IgD-negative memory B cell (primary cell): ENCODE measurements around the gene PRRT1. TPM values are rescaled to one million over a fixed set of nuclear protein-coding genes. Genes with fewer than 3 reads are reported as not detected.

Experiments used
- H3K27ac Mint-ChIP-seq, 3 donors: one replicate each; pipeline ENCODE4 v1.8.0; 2020 to 2022; ENCODE audit warnings: mild to moderate bottlenecking in 3 of 3, mixed read lengths in 3 of 3, moderate library complexity in 1 of 3
- H3K27me3 Mint-ChIP-seq: one replicate; pipeline ENCODE4 v1.8.0; 2021; ENCODE audit warnings: mixed read lengths
- H3K36me3 Mint-ChIP-seq: one replicate; pipeline ENCODE4 v1.8.0; 2020; ENCODE audit warnings: mild to moderate bottlenecking, mixed read lengths
- H3K4me1 Mint-ChIP-seq, 3 donors: one replicate each; pipeline ENCODE4 v1.8.0; 2020 to 2022; ENCODE audit warnings: mixed read lengths in 3 of 3, mild to moderate bottlenecking in 1 of 3
- H3K4me3 Mint-ChIP-seq, 4 donors: one replicate each; pipeline ENCODE4 v1.8.0; 2020 to 2022; ENCODE audit warnings: mild to moderate bottlenecking in 4 of 4, mixed read lengths in 4 of 4, moderate library complexity in 3 of 4
- H3K9me3 Mint-ChIP-seq, 3 donors: one replicate each; pipeline ENCODE4 v1.8.0; 2020 to 2021; ENCODE audit warnings: mixed read lengths in 3 of 3, mild to moderate bottlenecking in 1 of 3
- polyA plus RNA-seq: library from polyadenylated mRNA; unstranded; fragments of 300-500 nt; fragmentation: Illumina TruSeq; gene quantifications from one replicate; pipeline ENCODE4 v1.2.3, GENCODE V29; 2021

The PRRT1 gene
- polyA plus RNA-seq, 1 donor from 2014 or later, result not detected

- Mint-ChIP-seq H3K4me3 (no peak overlapping the region), H3K27me3 (peaks cover 9% of the 10 kb centered on the region), H3K4me1 (peaks cover 3 to 13% (median 12%) of the 10 kb centered on the region in 3 donors), H3K9me3 (peaks cover 0 to 2% (median 0%) of the 10 kb centered on the region in 3 donors), H3K36me3 (no peaks in the 10 kb centered on the region), H3K27ac (no peak overlapping the region)
These were observed 18.0 kb downstream of the PRRT1 start for GRCh38 chr6:32133786-32134185.

GRCh38 chr6:32132110-32132509, 19.6 kb downstream of the PRRT1 start:
- peaks cover 3% of the 10 kb centered on the region for H3K36me3 Mint-ChIP-seq
- peak overlapping the region in 1 of 4 donors; percentile 18 for H3K4me3 Mint-ChIP-seq
- H3K9me3 Mint-ChIP-seq, result peaks cover 0 to 2% (median 0%) of the 10 kb centered on the region in 3 donors
- H3K27me3 Mint-ChIP-seq, result peaks cover 9% of the 10 kb centered on the region
- peaks cover 11 to 23% (median 20%) of the 10 kb centered on the region in 3 donors for H3K4me1 Mint-ChIP-seq
- no peak overlapping the region for H3K27ac Mint-ChIP-seq

GRCh38 chr6:32131439-32131948, 20.2 kb downstream of the PRRT1 start:
- Mint-ChIP-seq H3K27me3 (peaks cover 9% of the 10 kb centered on the region), H3K27ac (peak overlapping the region in 1 of 3 donors; percentile 27), H3K9me3 (peaks cover 0 to 2% (median 0%) of the 10 kb centered on the region in 3 donors), H3K4me3 (peak overlapping the region; percentile 39 to 56 (median 50)), H3K36me3 (peaks cover 6% of the 10 kb centered on the region), H3K4me1 (peaks cover 15 to 28% (median 24%) of the 10 kb centered on the region in 3 donors)

- Mint-ChIP-seq H3K9me3 (peaks cover 0 to 2% (median 0%) of the 10 kb centered on the region in 3 donors), H3K36me3 (peaks cover 6% of the 10 kb centered on the region), H3K27ac (peak overlapping the region; percentile 77 to 95 (median 91)), H3K27me3 (peaks cover 5% of the 10 kb centered on the region), H3K4me1 (peaks cover 18 to 33% (median 24%) of the 10 kb centered on the region in 3 donors), H3K4me3 (peak overlapping the region; percentile 86 to 98 (median 94))
These were observed 22.2 kb downstream of the PRRT1 start for GRCh38 chr6:32129297-32130088.

- Mint-ChIP-seq H3K4me3 (peak overlapping the region; percentile 93 to 100 (median 100)), H3K27ac (peak overlapping the region; percentile 89 to 98 (median 92)), H3K4me1 (peaks cover 20 to 37% (median 24%) of the 10 kb centered on the region in 3 donors), H3K36me3 (peaks cover 6% of the 10 kb centered on the region), H3K27me3 (peaks cover 4% of the 10 kb centered on the region), H3K9me3 (peaks cover 0 to 2% (median 0%) of the 10 kb centered on the region in 3 donors)
These were observed 22.9 kb downstream of the PRRT1 start for GRCh38 chr6:32128751-32129296.

DNA sequence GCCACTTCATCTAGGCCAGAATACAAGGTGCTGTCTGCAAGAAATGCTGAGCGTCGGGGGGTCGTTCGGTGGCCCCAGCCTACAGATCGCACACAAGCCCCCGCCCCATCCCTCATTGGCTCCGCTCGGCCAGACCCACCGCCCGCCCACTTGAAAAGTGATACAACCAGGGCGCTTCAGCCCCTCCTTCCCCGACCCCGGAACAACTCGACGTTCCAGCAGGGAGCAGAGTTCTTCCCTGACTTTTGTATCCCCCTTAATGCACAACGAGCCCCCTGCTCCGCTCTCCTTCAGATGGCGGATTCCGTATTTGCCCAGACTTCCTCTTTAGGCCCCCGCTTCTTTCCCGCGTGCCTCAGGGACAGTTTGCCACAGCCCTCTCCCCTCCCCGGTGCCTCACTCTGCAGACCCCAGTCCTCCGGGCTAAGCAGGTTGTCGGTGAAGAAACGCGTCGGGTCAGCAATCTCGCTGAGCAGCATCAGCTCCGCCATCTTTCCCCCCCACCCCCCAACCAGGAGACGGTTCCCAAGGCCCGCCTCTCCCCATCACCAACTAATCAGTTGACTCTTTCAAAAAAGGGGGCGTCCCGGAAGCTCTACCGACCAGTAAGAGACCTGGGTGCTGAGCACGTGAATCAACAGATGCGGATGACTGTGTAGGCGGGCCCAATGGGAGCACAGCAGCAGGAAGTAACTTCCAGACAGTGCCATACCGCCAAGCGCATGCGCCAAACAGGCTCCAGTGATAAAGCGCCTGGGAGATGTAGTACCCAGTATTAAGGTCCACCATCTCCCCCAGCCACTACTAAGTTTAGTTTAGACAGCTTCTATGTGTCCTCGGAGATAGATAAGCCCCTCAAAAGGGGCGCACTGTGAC, 23.8 kb downstream of the PRRT1 start, which contains the start of gene ATF6B:
ATF6B (minus strand) TSS at position 530 of the 876 bp plus-strand sequence; CDS start at position 491, 39 bp downstream.
- Mint-ChIP-seq H3K9me3 (peaks cover 0 to 2% (median 0%) of the 10 kb centered on the region in 3 donors), H3K27ac (peak within 1 kb of the TSS; percentile 89 to 98 (median 92)), H3K27me3 (peaks cover 3% of the 10 kb centered on the region), H3K4me1 (peaks cover 20 to 39% (median 24%) of the 10 kb centered on the region in 3 donors), H3K4me3 (peak within 1 kb of the TSS; percentile 93 to 100 (median 100)), H3K36me3 (peaks cover 6% of the 10 kb centered on the region)

DNA sequence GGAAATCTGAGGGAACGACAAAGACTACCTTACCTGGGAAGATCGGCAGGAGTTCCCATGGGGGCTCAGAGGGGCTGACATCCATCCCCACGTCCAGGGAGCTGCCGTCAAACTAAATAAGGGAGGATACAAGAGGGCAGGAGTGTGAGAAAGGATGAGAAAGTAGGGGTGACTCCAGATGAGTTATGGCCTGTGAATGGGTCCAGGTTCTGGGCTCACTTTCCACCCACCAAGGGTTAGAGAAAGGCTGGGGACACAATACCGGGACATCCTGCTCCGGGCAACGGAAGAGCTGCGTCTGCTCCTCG, 24.4 kb downstream of the PRRT1 start:
- Mint-ChIP-seq H3K27ac (peak overlapping the region; percentile 89 to 98 (median 92)), H3K4me3 (peak overlapping the region; percentile 93 to 100 (median 100)), H3K27me3 (peaks cover 2% of the 10 kb centered on the region), H3K9me3 (peaks cover 0 to 2% (median 0%) of the 10 kb centered on the region in 3 donors), H3K36me3 (peaks cover 6% of the 10 kb centered on the region), H3K4me1 (peaks cover 20 to 39% (median 24%) of the 10 kb centered on the region in 3 donors)

GRCh38 chr6:32126880-32127279, 24.9 kb downstream of the PRRT1 start:
- peak overlapping the region; percentile 76 to 100 (median 96) for H3K4me3 Mint-ChIP-seq
- H3K4me1 Mint-ChIP-seq, result peaks cover 20 to 39% (median 24%) of the 10 kb centered on the region in 3 donors
- peaks cover 6% of the 10 kb centered on the region for H3K36me3 Mint-ChIP-seq
- H3K27me3 Mint-ChIP-seq, result no peaks in the 10 kb centered on the region
- H3K27ac Mint-ChIP-seq, result peak overlapping the region; percentile 39 to 98 (median 89)
- peaks cover 0 to 2% (median 0%) of the 10 kb centered on the region in 3 donors for H3K9me3 Mint-ChIP-seq

DNA sequence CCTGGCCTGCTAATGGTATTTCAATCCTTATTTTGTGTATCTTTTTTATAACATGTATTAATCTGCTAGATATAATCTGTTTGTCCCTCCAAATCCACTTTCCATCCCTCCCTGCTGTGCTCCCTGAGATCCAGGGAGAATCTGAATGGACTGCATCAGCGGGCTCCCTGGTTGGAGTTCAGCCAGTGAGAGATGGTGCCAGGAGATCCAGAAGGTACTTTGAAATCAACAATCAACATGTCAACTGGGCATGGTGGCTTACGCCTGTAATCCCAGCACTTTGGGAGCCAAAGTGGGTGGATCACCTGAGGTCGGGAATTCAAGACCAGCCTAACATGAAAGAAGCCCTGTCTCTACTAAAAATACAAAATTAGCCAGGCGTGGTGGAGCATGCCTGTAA, 28.1 kb downstream of the PRRT1 start:
- Mint-ChIP-seq H3K36me3 (peaks cover 7% of the 10 kb centered on the region), H3K9me3 (no peaks in the 10 kb centered on the region), H3K27me3 (no peaks in the 10 kb centered on the region), H3K4me1 (peaks cover 16 to 30% (median 21%) of the 10 kb centered on the region in 3 donors), H3K4me3 (no peak overlapping the region), H3K27ac (peak overlapping the region in 1 of 3 donors; percentile 39)

- peak overlapping the region in 1 of 4 donors; percentile 61 for H3K4me3 Mint-ChIP-seq
- H3K9me3 Mint-ChIP-seq, result no peaks in the 10 kb centered on the region
- peaks cover 4% of the 10 kb centered on the region for H3K36me3 Mint-ChIP-seq
- peak overlapping the region in 1 of 3 donors; percentile 20 for H3K27ac Mint-ChIP-seq
- H3K4me1 Mint-ChIP-seq, result peaks cover 5 to 14% (median 6%) of the 10 kb centered on the region in 3 donors
- no peaks in the 10 kb centered on the region for H3K27me3 Mint-ChIP-seq
These were observed 31.1 kb downstream of the PRRT1 start for GRCh38 chr6:32120573-32121059.

DNA sequence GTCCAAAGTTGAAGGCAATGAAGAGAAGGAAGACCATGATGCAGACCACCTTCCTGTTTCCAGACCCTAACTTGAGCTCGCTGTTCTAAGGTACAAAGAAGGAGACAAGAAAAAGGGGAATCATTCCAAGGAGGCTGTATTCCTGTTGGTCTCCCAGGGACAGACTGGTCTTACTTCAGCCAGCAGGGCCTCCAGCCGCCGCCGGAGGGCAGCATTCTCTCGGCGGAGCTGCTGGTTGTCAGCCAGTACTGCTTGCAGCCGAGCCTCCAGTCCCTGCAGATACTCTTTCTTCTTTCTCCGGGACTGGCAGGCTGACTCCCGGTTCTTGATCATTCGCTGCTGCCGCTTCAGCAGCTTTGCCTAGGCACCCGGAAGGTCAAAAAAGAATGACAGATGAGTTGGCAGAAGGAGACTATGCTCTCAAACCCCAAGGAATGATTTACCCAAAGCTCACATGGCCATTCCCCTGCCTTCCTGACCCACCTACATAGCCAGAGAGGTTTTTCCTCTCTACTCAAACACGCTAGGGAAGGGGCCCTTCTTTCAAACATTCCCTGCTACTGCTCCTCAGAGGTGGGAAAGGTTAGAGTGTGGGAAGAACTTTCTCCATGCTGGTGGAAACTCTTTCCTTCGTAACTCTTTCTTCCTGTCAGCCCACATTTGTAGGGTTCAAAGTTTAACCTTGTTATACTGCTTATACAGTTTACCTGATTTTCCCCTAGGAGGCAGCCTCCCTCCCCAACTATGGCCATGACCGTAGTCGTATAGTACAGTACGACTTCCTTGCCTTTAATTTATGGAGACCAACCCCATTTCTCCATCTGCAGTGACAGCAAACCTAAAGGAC, 32.7 kb downstream of the PRRT1 start:
- no peaks in the 10 kb centered on the region for H3K27me3 Mint-ChIP-seq
- H3K4me1 Mint-ChIP-seq, result peaks cover 4 to 8% (median 5%) of the 10 kb centered on the region in 3 donors
- H3K27ac Mint-ChIP-seq, result peak overlapping the region in 1 of 3 donors; percentile 52
- peak overlapping the region in 1 of 4 donors; percentile 39 for H3K4me3 Mint-ChIP-seq
- peaks cover 4% of the 10 kb centered on the region for H3K36me3 Mint-ChIP-seq
- no peaks in the 10 kb centered on the region for H3K9me3 Mint-ChIP-seq

- Mint-ChIP-seq H3K36me3 (peaks cover 4% of the 10 kb centered on the region), H3K9me3 (no peaks in the 10 kb centered on the region), H3K4me3 (no peak overlapping the region), H3K27me3 (no peaks in the 10 kb centered on the region), H3K4me1 (peaks cover 5 to 7% (median 5%) of the 10 kb centered on the region in 3 donors), H3K27ac (no peak overlapping the region)
These were observed 34.3 kb downstream of the PRRT1 start for GRCh38 chr6:32117461-32117860.

DNA sequence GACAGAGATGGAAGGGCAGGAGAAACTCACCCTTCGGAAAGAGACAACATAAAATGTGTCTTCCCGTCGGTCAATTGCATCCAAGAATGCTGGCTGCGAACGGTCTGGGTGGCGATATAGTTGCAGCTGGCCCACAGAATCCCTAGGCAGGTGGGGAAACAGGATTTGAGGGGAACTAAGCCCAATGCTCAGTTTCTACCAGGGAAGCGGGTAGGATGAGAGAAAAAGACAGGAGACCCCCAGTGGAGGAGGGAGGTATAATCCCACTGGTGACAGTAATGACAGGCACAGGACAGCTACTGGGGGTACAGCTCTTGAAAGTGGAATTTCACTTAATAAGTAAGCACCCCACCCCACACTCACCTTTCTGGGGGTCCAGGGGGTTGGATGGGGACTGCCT, 35.1 kb downstream of the PRRT1 start:
- Mint-ChIP-seq H3K4me3 (no peak overlapping the region), H3K4me1 (peaks cover 5 to 7% (median 5%) of the 10 kb centered on the region in 3 donors), H3K27me3 (no peaks in the 10 kb centered on the region), H3K36me3 (peaks cover 3% of the 10 kb centered on the region), H3K27ac (no peak overlapping the region), H3K9me3 (no peaks in the 10 kb centered on the region)
